GM19193 (cell line): ENCODE measurements around the gene GPR78.

ENCODE experiments used
- POLR2A ChIP-seq: IDR thresholded peaks from 4 replicates; pipeline ENCODE4 v1.6.1; 2011; ENCODE audit not compliant: insufficient read depth, insufficient read length; ENCODE audit errors: extremely low read depth

The GPR78 gene

GRCh38 chr4:8573266-8573665, 6.9 kb upstream of the GPR78 start:
- TF ChIP-seq POLR2A = no peak

GRCh38 chr4:8574796-8575370, 5.3 kb upstream of the GPR78 start:
- no peak for TF ChIP-seq POLR2A

GRCh38 chr4:8575457-8575856, 4.7 kb upstream of the GPR78 start:
- no peak for TF ChIP-seq POLR2A

GRCh38 chr4:8577046-8577445, 3.1 kb upstream of the GPR78 start:
- TF ChIP-seq POLR2A = no peak

GRCh38 chr4:8577972-8578371, 2.2 kb upstream of the GPR78 start:
- TF ChIP-seq POLR2A = no peak

- TF ChIP-seq POLR2A = no peak
Observed at GRCh38 chr4:8578717-8579116, 1.5 kb upstream of the GPR78 start.

- no peak for TF ChIP-seq POLR2A
Observed at GRCh38 chr4:8579526-8580320, 469 bp upstream of the GPR78 start.

GRCh38 chr4:8581094-8581861, 1.1 kb downstream of the GPR78 start:
- TF ChIP-seq POLR2A = no peak

GRCh38 chr4:8582016-8582415, 1.8 kb downstream of the GPR78 start:
- TF ChIP-seq POLR2A = no peak

- no peak for TF ChIP-seq POLR2A
Observed at GRCh38 chr4:8582436-8582835, 2.2 kb downstream of the GPR78 start.

- no peak for TF ChIP-seq POLR2A
Observed at GRCh38 chr4:8582941-8583654, 2.9 kb downstream of the GPR78 start.

- no peak for TF ChIP-seq POLR2A
Observed at GRCh38 chr4:8583655-8584025, 3.4 kb downstream of the GPR78 start.

- no peak for TF ChIP-seq POLR2A
Observed at GRCh38 chr4:8585186-8585585, 5.0 kb downstream of the GPR78 start.

- TF ChIP-seq POLR2A = no peak
Observed at GRCh38 chr4:8585721-8586212, 5.6 kb downstream of the GPR78 start.

GRCh38 chr4:8586246-8586645, 6.1 kb downstream of the GPR78 start:
- no peak for TF ChIP-seq POLR2A
